K562 (cell line): ENCODE data around the gene DCTN2. TPM values are rescaled to one million over a fixed set of nuclear protein-coding genes. Genes with fewer than 3 reads are reported as not detected.

Experiments
- CREB1 ChIP-seq, 2 experiments: sonication (generic) in 1 of 2; formaldehyde crosslinking in 1 of 2; IDR thresholded peaks; 2 replicates each; pipeline versions ENCODE4 v1.6.1 to v1.8.0; 2012 to 2022; ENCODE audit warnings: inconsistent platforms in 1 of 2, mild to moderate bottlenecking in 1 of 2, missing genetic modification reagents in 1 of 2, moderate library complexity in 1 of 2
- CSDE1 ChIP-seq, 2 experiments: fragments of 450-650 bp; IDR thresholded peaks; 2 replicates each; pipeline ENCODE4 v1.6.1; 2016; ENCODE audit warnings: mild to moderate bottlenecking in 1 of 2
- DMBX1 ChIP-seq: fragments of 250-450 bp; sonication (Bioruptor Pico); IDR thresholded peaks from 2 replicates; pipeline ENCODE4 v1.8.0; 2022; ENCODE audit warnings: inconsistent platforms, mild to moderate bottlenecking, moderate library complexity, borderline replicate concordance
- HMGN3 ChIP-seq: IDR thresholded peaks from 2 replicates; pipeline ENCODE4 v1.6.1; 2011; ENCODE audit warnings: borderline replicate concordance, low read depth, mild to moderate bottlenecking, mixed read lengths, low read length; ENCODE audit not compliant: insufficient read length; ENCODE audit errors: extremely low read depth
- IRF1 ChIP-seq: sonication (generic); formaldehyde crosslinking; IDR thresholded peaks from 2 replicates; pipeline ENCODE4 v1.8.0; 2022; ENCODE audit warnings: missing genetic modification reagents, mild to moderate bottlenecking, borderline replicate concordance
- JUN ChIP-seq, 2 experiments: sonication (generic) in 1 of 2; formaldehyde crosslinking in 1 of 2; IDR thresholded peaks; 2 replicates each; pipeline versions ENCODE4 v1.6.1 to v1.8.0; 2012 to 2022; ENCODE audit warnings: borderline replicate concordance in 2 of 2, mild to moderate bottlenecking in 2 of 2, improper control_type of control experiment in 1 of 2, low read depth in 1 of 2, low read length in 1 of 2, missing genetic modification reagents in 1 of 2
- KLF13 ChIP-seq: fragments of 450-650 bp; IDR thresholded peaks from 2 replicates; pipeline ENCODE4 v1.6.1; 2016; ENCODE audit warnings: missing genetic modification characterization, low read depth, mild to moderate bottlenecking, missing compliant biosample characterization, moderate library complexity, borderline replicate concordance
- NFIC ChIP-seq: fragments of 450-650 bp; IDR thresholded peaks from 2 replicates; pipeline ENCODE4 v1.6.1; 2017; ENCODE audit warnings: mild to moderate bottlenecking, inconsistent platforms
- PATZ1 ChIP-seq: fragments of 250-450 bp; sonication (Bioruptor Pico); IDR thresholded peaks from 2 replicates; pipeline ENCODE4 v1.5.0; 2020; ENCODE audit warnings: mild to moderate bottlenecking, borderline replicate concordance
- RREB1 ChIP-seq: fragments of 250-450 bp; sonication (Bioruptor Pico); IDR thresholded peaks from 2 replicates; pipeline ENCODE4 v1.4.0; 2020
- SETDB1 ChIP-seq: IDR thresholded peaks from one replicate; pipeline ENCODE4 v1.6.1; 2012; ENCODE audit warnings: low read length, control low read depth, inconsistent platforms
- TBP ChIP-seq: optimal IDR thresholded peaks from 2 replicates; pipeline ENCODE3; 2011; ENCODE audit warnings: low read depth, low read length, improper control_type of control experiment
- TEAD1 ChIP-seq, 2 experiments: fragments of 450-650 bp in 1 of 2; sonication (generic) in 1 of 2; formaldehyde crosslinking; IDR thresholded peaks; 2 replicates each; pipeline versions ENCODE4 v1.4.0 to v1.8.0; 2020 to 2022; ENCODE audit warnings: mild to moderate bottlenecking in 2 of 2, missing genetic modification reagents in 1 of 2
- polyA plus RNA-seq, 8 experiments: library from polyadenylated mRNA; depleted of rRNA in 4 of 8; stranded (reverse) in 5 of 8; unstranded in 3 of 8; fragments of >200 nt; fragmentation: Nextera tagmentation in 2 of 8; fragmentation: Illumina TruSeq in 1 of 8; extraction: Ambion mirVana in 2 of 8; extraction: Trizol in 1 of 8; gene quantifications; 2 replicates each; pipeline versions ENCODE4 v1.2.1 to v1.2.3, GENCODE V29; 2011 to 2014; ENCODE audit warnings: inconsistent platforms in 1 of 8, missing spikeins in 1 of 8
- total RNA-seq, 7 experiments: library from RNA; depleted of rRNA in 6 of 7; stranded (reverse); fragments of >200 nt in 6 of 7; fragmentation: Illumina TruSeq in 2 of 7; extraction: Trizol in 2 of 7; gene quantifications; 2 replicates each; pipeline versions ENCODE4 v1.2.1 to v1.2.3, GENCODE V29; 2011 to 2021; ENCODE audit warnings: low replicate concordance in 1 of 7
- TF ChIP-seq, protein P1 (sequence below): fragments of 450-650 bp; formaldehyde crosslinking; IDR thresholded peaks from 2 replicates; pipeline ENCODE4 v1.4.0; 2020; ENCODE audit warnings: mild to moderate bottlenecking, mixed read lengths

Gene DCTN2
- total and polyA plus RNA-seq, 9 of the 15 experiments (the other 6 are each of a cell fraction or from before 2014, with no cell fraction given) = 43.6 to 270 (median 125) TPM

DNA sequence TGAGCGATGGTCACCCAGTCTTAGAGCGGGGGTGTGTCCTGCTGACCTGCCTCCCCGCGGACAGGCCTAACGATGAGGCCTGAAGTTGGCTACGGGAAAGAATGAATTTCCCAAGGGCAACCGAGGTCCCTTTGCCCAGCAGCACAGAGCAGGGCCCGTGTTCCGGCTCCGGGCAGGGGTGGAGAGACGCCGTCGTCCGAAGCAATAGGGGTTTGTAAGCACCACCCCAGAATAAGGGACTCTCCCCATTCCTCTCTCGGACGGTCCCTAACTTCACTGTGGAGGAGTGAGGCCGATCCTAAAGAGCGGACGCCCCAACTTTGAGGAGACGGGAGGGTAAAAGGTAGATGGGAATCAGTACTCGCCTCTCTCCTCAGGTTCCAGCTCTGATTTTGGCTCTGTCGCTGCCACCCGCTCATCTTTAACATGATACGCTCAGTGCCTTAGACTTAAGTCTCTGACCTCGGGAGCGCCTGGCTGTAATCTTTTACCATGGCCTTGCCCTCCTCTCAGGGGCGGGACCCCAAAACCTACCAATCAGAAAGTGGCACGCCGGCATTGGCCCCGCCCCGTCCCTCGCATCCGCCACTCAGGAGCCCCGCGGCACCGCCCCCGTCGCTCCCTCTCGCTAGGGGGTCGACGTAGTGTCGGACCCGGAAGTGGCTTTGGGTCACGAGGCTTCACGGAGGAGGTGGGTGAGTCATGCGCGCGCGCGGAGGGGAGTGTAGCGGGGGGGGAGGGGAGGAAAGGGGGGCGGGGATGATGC is 26.8 kb downstream of the DCTN2 start, which contains the start of gene DDIT3 (continued):
- TF ChIP-seq CREB1 (IDR thresholded peaks at IDR 0.05) = peak; percentile 60
- TF ChIP-seq CREB1 (CRISPR knock-in tag; IDR thresholded peaks at IDR 0.05) = peak; percentile 81
- TF ChIP-seq TBP = peak; percentile 99
- peak; percentile 95 for TF ChIP-seq HMGN3
- peak; percentile 74; the same call in 1 of the 2 replicates for TF ChIP-seq PATZ1
- TF ChIP-seq CSDE1 (IDR thresholded peaks at IDR 0.05) = peak in 1 of 2 experiments; percentile 39; a peak in 1 of 4 replicates
- TF ChIP-seq RREB1 (CRISPR knock-in tag) = peak; percentile 64; the same call in 1 of the 2 replicates
- peak; percentile 90 for TF ChIP-seq JUN (IDR thresholded peaks at IDR 0.05; ENCODE audit: borderline replicate concordance, low read depth, low read length)
- TF ChIP-seq JUN (CRISPR knock-in tag; IDR thresholded peaks at IDR 0.05; ENCODE audit: borderline replicate concordance) = peak; percentile 84; the same call in 1 of the 2 replicates
- TF ChIP-seq, protein P1, sequence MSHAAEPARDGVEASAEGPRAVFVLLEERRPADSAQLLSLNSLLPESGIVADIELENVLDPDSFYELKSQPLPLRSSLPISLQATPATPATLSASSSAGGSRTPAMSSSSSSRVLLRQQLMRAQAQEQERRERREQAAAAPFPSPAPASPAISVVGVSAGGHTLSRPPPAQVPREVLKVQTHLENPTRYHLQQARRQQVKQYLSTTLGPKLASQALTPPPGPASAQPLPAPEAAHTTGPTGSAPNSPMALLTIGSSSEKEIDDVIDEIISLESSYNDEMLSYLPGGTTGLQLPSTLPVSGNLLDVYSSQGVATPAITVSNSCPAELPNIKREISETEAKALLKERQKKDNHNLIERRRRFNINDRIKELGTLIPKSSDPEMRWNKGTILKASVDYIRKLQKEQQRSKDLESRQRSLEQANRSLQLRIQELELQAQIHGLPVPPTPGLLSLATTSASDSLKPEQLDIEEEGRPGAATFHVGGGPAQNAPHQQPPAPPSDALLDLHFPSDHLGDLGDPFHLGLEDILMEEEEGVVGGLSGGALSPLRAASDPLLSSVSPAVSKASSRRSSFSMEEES (CRISPR knock-in tag) = peak; percentile 81
- TF ChIP-seq NFIC = peak; percentile 70
- TF ChIP-seq TEAD1 (CRISPR knock-in tag; IDR thresholded peaks at IDR 0.05) = peak in 1 of 2 experiments; percentile 88; a peak in 2 of 4 replicates
- peak; percentile 73; the same call in 1 of the 2 replicates for TF ChIP-seq DMBX1 (CRISPR knock-in tag)
- TF ChIP-seq KLF13 (tag) = peak; percentile 72
- TF ChIP-seq SETDB1 = no peak
- TF ChIP-seq IRF1 (CRISPR knock-in tag) = 0 out of 2 replicates have a peak, but pooled peaks have one; percentile 22
